GM08714 (cell line): ENCODE data around the gene ZNF627.
A peak's percentile ranks its signal among the peaks of the same experiment; 100 is the strongest.

Experiments used
- H3K4me3 ChIP-seq: fragments of 200-500 bp; sonication (Bioruptor generic); 2 replicates; pipeline ENCODE4 v1.5.1; 2014; ENCODE audit warnings: mild to moderate bottlenecking, low read length, inconsistent platforms
- ZNF274 ChIP-seq: IDR thresholded peaks from 2 replicates; pipeline ENCODE4 v1.6.1; 2012; ENCODE audit warnings: mild to moderate bottlenecking, low read depth, low read length

Gene ZNF627

GRCh38 chr19:11597202-11598102 lies at the start of gene ZNF627:
ZNF627 (plus strand) TSS chr19:11597483; CDS start chr19:11597628, 145 bp downstream.
- TF ChIP-seq ZNF274: no peak
- H3K4me3 ChIP-seq: peak within 1 kb of the TSS; percentile 89

- TF ChIP-seq ZNF274: no peak
- H3K4me3 ChIP-seq: no peak overlapping the region
These were observed 49.2 kb upstream of the ZNF627 start for GRCh38 chr19:11547929-11548700.

GRCh38 chr19:11549386-11549953 lies 47.8 kb upstream of the ZNF627 start:
- no peak overlapping the region for H3K4me3 ChIP-seq
- no peak for TF ChIP-seq ZNF274

- no peak for TF ChIP-seq ZNF274
- H3K4me3 ChIP-seq: no peak overlapping the region
These were observed 47.0 kb upstream of the ZNF627 start for GRCh38 chr19:11550265-11550664.

GRCh38 chr19:11551603-11552235 lies 45.6 kb upstream of the ZNF627 start:
- no peak overlapping the region for H3K4me3 ChIP-seq

GRCh38 chr19:11552666-11553372 lies 44.5 kb upstream of the ZNF627 start:
- TF ChIP-seq ZNF274: no peak
- H3K4me3 ChIP-seq: no peak overlapping the region

More at GRCh38 chr19:11551603-11552235, 45.6 kb upstream of the ZNF627 start:
- TF ChIP-seq ZNF274: no peak

GRCh38 chr19:11554160-11554559 lies 43.1 kb upstream of the ZNF627 start:
- TF ChIP-seq ZNF274: no peak
- H3K4me3 ChIP-seq: no peak overlapping the region

- no peak overlapping the region for H3K4me3 ChIP-seq
- TF ChIP-seq ZNF274: no peak
These were observed 42.0 kb upstream of the ZNF627 start for GRCh38 chr19:11555246-11555645.

- no peak for TF ChIP-seq ZNF274
- no peak overlapping the region for H3K4me3 ChIP-seq
These were observed 40.5 kb upstream of the ZNF627 start for GRCh38 chr19:11556634-11557420.

GRCh38 chr19:11558881-11559828 lies 38.1 kb upstream of the ZNF627 start, which contains the start of gene ELOF1:
ELOF1 (minus strand) TSS chr19:11559230; CDS start chr19:11554347, 4,883 bp downstream.
- peak within 1 kb of the TSS; percentile 98 for H3K4me3 ChIP-seq
- no peak for TF ChIP-seq ZNF274

GRCh38 chr19:11560404-11561051 lies 36.8 kb upstream of the ZNF627 start:
- peak overlapping the region; percentile 98; the same call in 1 of the 2 replicates for H3K4me3 ChIP-seq
- TF ChIP-seq ZNF274: no peak
